ENCODE results near the gene UBE2Q1. TPM values are rescaled to one million over a fixed set of nuclear protein-coding genes. Genes with fewer than 3 reads are reported as not detected.

UBE2Q1 gene
- total and polyA plus RNA-seq, 2 experiments from 2014 or later, result 15.5 to 33.0 TPM

DNA sequence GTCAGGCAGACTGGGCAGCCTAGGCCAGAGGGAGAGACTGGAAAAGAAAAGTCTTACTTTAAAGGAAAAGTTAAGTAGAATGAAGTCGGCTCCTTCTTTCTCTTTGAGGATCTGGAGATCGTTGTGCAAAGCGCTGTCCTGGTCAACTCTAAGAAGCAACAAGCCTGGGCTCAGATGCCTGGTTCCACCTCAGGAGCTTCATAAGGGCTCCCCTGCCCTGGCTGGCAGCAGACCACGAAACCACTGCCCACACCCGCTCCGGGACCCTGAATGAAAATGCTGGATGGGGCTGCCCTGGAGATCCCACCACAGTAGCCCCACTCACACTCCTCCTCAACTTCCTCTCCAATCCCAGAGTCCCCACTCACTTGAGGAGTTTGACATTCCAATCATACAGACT, 6.4 kb downstream of the UBE2Q1 start:
- H3K36me3 ChIP-seq (ENCODE audit: insufficient read depth), result peaks cover 58% of the 10 kb centered on the region

More for the DNA sequence above, 6.4 kb downstream of the UBE2Q1 start:
- H3K9me2 ChIP-seq (ENCODE audit: insufficient read depth), result no peaks in the 10 kb centered on the region
- no peak overlapping the region for H3K4me2 ChIP-seq
- Mint-ChIP-seq H3K4me3 (no peak overlapping the region), H3K27me3 (ENCODE audit: insufficient read depth, low read depth, poor library complexity) (no peaks in the 10 kb centered on the region), H3K36me3 (ENCODE audit: low read depth) (peaks cover 76% of the 10 kb centered on the region), H3K27ac (no peak overlapping the region), H3K9me3 (no peaks in the 10 kb centered on the region), H3K4me1 (peaks cover 13% of the 10 kb centered on the region; the same call in 2 of the 3 replicates)
- H2AFZ ChIP-seq, result no peak overlapping the region
- H4K20me1 ChIP-seq (replicated peaks; ENCODE audit: insufficient read depth), result peaks cover 45% of the 10 kb centered on the region
- H3K79me2 ChIP-seq (replicated peaks; ENCODE audit: insufficient read depth), result peaks cover 15% of the 10 kb centered on the region
- H3K4me1 ChIP-seq (ENCODE audit: insufficient read depth), result peaks cover 9% of the 10 kb centered on the region
- no peak for TF ChIP-seq REST (IDR thresholded peaks at IDR 0.05; ENCODE audit: unreplicated experiment)
- no peak for TF ChIP-seq ZNF331 (CRISPR knock-in tag; IDR thresholded peaks at IDR 0.05; ENCODE audit: low read depth)
- TF ChIP-seq, protein P1, sequence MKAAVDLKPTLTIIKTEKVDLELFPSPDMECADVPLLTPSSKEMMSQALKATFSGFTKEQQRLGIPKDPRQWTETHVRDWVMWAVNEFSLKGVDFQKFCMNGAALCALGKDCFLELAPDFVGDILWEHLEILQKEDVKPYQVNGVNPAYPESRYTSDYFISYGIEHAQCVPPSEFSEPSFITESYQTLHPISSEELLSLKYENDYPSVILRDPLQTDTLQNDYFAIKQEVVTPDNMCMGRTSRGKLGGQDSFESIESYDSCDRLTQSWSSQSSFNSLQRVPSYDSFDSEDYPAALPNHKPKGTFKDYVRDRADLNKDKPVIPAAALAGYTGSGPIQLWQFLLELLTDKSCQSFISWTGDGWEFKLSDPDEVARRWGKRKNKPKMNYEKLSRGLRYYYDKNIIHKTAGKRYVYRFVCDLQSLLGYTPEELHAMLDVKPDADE (IDR thresholded peaks at IDR 0.05), result no peak
- TF ChIP-seq STAT1 (IDR thresholded peaks at IDR 0.05; ENCODE audit: unreplicated experiment), result no peak
- TF ChIP-seq POLR2AphosphoS5 (IDR thresholded peaks at IDR 0.05; ENCODE audit: low read depth), result no peak
- TF ChIP-seq ZNF114 (CRISPR knock-in tag; IDR thresholded peaks at IDR 0.05), result no peak
- TF ChIP-seq NANOG (IDR thresholded peaks at IDR 0.05; ENCODE audit: borderline replicate concordance), result no peak
- no peak for TF ChIP-seq EZH2 (IDR thresholded peaks at IDR 0.05; ENCODE audit: low read depth, unreplicated experiment)
- TF ChIP-seq JUNB (IDR thresholded peaks at IDR 0.05; ENCODE audit: unreplicated experiment), result no peak
- TF ChIP-seq CTCF (conservative IDR thresholded peaks at IDR 0.05; ENCODE audit: low read depth in 2 of 2), result no peak
- no peak for TF ChIP-seq ZNF462 (CRISPR knock-in tag; IDR thresholded peaks at IDR 0.05)
- no peak for TF ChIP-seq CREB1 (CRISPR knock-in tag; IDR thresholded peaks at IDR 0.05; ENCODE audit: low read depth)
- no peak for TF ChIP-seq EZH2phosphoT487 (IDR thresholded peaks at IDR 0.05; ENCODE audit: unreplicated experiment)
- H3K4me3 ChIP-seq, result no peak overlapping the region
- H3K27ac ChIP-seq (ENCODE audit: low read depth), result no peak overlapping the region
- peaks cover 7% of the 10 kb centered on the region; the same call in 1 of the 2 replicates for H3F3A ChIP-seq (replicated peaks; ENCODE audit: low read depth)
- H3K27me3 ChIP-seq (ENCODE audit: insufficient read depth), result no peaks in the 10 kb centered on the region
- ATAC-seq (no peak), DNase-seq (ENCODE audit: low spot score) (no peak)

Data from GM23338 (cell line).